HUES48 (cell line): Measurements from ENCODE around the gene GNAT1.
A peak's percentile ranks its signal among the peaks of the same experiment; 100 is the strongest.
"Not testable (repeated sequence)": the region's sequence is repeated elsewhere in the genome, so short reads cannot be mapped to it uniquely, and the experiment has no call there.

Experiments
- H3K27ac ChIP-seq: one replicate; pipeline ENCODE4 v1.7.0; 2013; ENCODE audit warnings: low read depth, low read length, inconsistent platforms
- H3K27me3 ChIP-seq: 2 replicates; pipeline ENCODE4 v1.6.1; 2013; ENCODE audit warnings: mild to moderate bottlenecking, low read length; ENCODE audit not compliant: control insufficient read depth, insufficient read depth
- H3K36me3 ChIP-seq: 2 replicates; pipeline ENCODE4 v1.6.1; 2013; ENCODE audit warnings: low read length; ENCODE audit not compliant: control insufficient read depth, insufficient read depth
- H3K4me1 ChIP-seq: 2 replicates; pipeline ENCODE4 v1.6.1; 2013; ENCODE audit warnings: mild to moderate bottlenecking, low read length; ENCODE audit not compliant: control insufficient read depth, insufficient read depth
- H3K4me3 ChIP-seq: 2 replicates; pipeline ENCODE4 v1.5.1; 2013; ENCODE audit warnings: mild to moderate bottlenecking, low read depth, low read length
- H3K9ac ChIP-seq: 2 replicates; pipeline ENCODE4 v1.6.1; 2013; ENCODE audit warnings: mild to moderate bottlenecking, low read depth, low read length, moderate library complexity
- H3K9me3 ChIP-seq: 2 replicates; pipeline ENCODE4 v1.6.1; 2013; ENCODE audit warnings: low read length; ENCODE audit not compliant: control insufficient read depth, insufficient read depth

GNAT1 gene

GRCh38 chr3:50226888-50227389 lies 35.5 kb downstream of the GNAT1 start:
- Histone ChIP-seq H3K27me3 (peaks cover 5% of the 10 kb centered on the region), H3K4me3 (peak overlapping the region; percentile 67), H3K27ac (no peak overlapping the region), H3K9ac (no peak overlapping the region), H3K4me1 (peaks cover 15% of the 10 kb centered on the region), H3K9me3 (no peaks in the 10 kb centered on the region), H3K36me3 (no peaks in the 10 kb centered on the region)

- Histone ChIP-seq H3K36me3 (no peaks in the 10 kb centered on the region), H3K27ac (peak overlapping the region; percentile 95), H3K27me3 (peaks cover 5% of the 10 kb centered on the region), H3K9ac (peak overlapping the region; percentile 83), H3K4me1 (peaks cover 15% of the 10 kb centered on the region), H3K9me3 (no peaks in the 10 kb centered on the region), H3K4me3 (peak overlapping the region; percentile 84)
Observed at GRCh38 chr3:50227390-50228183, 36.2 kb downstream of the GNAT1 start.

GRCh38 chr3:50228184-50228763 lies 36.9 kb downstream of the GNAT1 start:
- not testable (repeated sequence) for H3K36me3 ChIP-seq, H3K9me3 ChIP-seq, H3K27me3 ChIP-seq
- H3K9ac ChIP-seq = peak overlapping the region; percentile 83
- H3K27ac ChIP-seq = peak overlapping the region; percentile 95
- H3K4me1 ChIP-seq = peaks cover 15% of the 10 kb centered on the region
- H3K4me3 ChIP-seq = peak overlapping the region; percentile 84

- no peak overlapping the region for H3K27ac ChIP-seq
- no peak overlapping the region for H3K9ac ChIP-seq
- no peaks in the 10 kb centered on the region for H3K9me3 ChIP-seq
- no peaks in the 10 kb centered on the region for H3K36me3 ChIP-seq
- H3K4me3 ChIP-seq = no peak overlapping the region
- H3K4me1 ChIP-seq = peaks cover 15% of the 10 kb centered on the region
- H3K27me3 ChIP-seq = peaks cover 5% of the 10 kb centered on the region
Observed at GRCh38 chr3:50229490-50229889, 38.1 kb downstream of the GNAT1 start.

GRCh38 chr3:50230104-50230793 lies 38.8 kb downstream of the GNAT1 start:
- Histone ChIP-seq H3K9ac (no peak overlapping the region), H3K36me3 (no peaks in the 10 kb centered on the region), H3K27ac (no peak overlapping the region), H3K27me3 (peaks cover 5% of the 10 kb centered on the region), H3K9me3 (no peaks in the 10 kb centered on the region), H3K4me1 (peaks cover 15% of the 10 kb centered on the region), H3K4me3 (no peak overlapping the region)

GRCh38 chr3:50230794-50231125 lies 39.4 kb downstream of the GNAT1 start:
- no peak overlapping the region for H3K27ac ChIP-seq
- no peak overlapping the region for H3K9ac ChIP-seq
- peaks cover 5% of the 10 kb centered on the region for H3K27me3 ChIP-seq
- no peak overlapping the region for H3K4me3 ChIP-seq
- H3K36me3 ChIP-seq = no peaks in the 10 kb centered on the region
- peaks cover 15% of the 10 kb centered on the region for H3K4me1 ChIP-seq
- H3K9me3 ChIP-seq = no peaks in the 10 kb centered on the region

- H3K27ac ChIP-seq = no peak overlapping the region
- no peaks in the 10 kb centered on the region for H3K9me3 ChIP-seq
- peaks cover 15% of the 10 kb centered on the region for H3K4me1 ChIP-seq
- H3K27me3 ChIP-seq = peaks cover 5% of the 10 kb centered on the region
- no peaks in the 10 kb centered on the region for H3K36me3 ChIP-seq
- no peak overlapping the region for H3K9ac ChIP-seq
- H3K4me3 ChIP-seq = no peak overlapping the region
Observed at GRCh38 chr3:50231581-50231980, 40.2 kb downstream of the GNAT1 start.

GRCh38 chr3:50232303-50232702 lies 40.9 kb downstream of the GNAT1 start:
- Histone ChIP-seq H3K27me3 (no peaks in the 10 kb centered on the region), H3K4me3 (no peak overlapping the region), H3K4me1 (peaks cover 15% of the 10 kb centered on the region), H3K9me3 (no peaks in the 10 kb centered on the region), H3K9ac (no peak overlapping the region), H3K27ac (no peak overlapping the region), H3K36me3 (no peaks in the 10 kb centered on the region)

- Histone ChIP-seq H3K27ac (no peak overlapping the region), H3K4me3 (no peak overlapping the region), H3K9me3 (no peaks in the 10 kb centered on the region), H3K27me3 (no peaks in the 10 kb centered on the region), H3K9ac (no peak overlapping the region), H3K36me3 (no peaks in the 10 kb centered on the region), H3K4me1 (peaks cover 16% of the 10 kb centered on the region)
Observed at GRCh38 chr3:50233176-50233575, 41.8 kb downstream of the GNAT1 start.

- H3K36me3 ChIP-seq = no peaks in the 10 kb centered on the region
- H3K9ac ChIP-seq = peak within 1 kb of the TSS; percentile 72
- H3K27me3 ChIP-seq = no peaks in the 10 kb centered on the region
- no peaks in the 10 kb centered on the region for H3K9me3 ChIP-seq
- H3K4me3 ChIP-seq = peak within 1 kb of the TSS; percentile 91
- peak within 1 kb of the TSS; percentile 72 for H3K27ac ChIP-seq
- H3K4me1 ChIP-seq = peaks cover 26% of the 10 kb centered on the region
Observed at GRCh38 chr3:50235716-50236483, 44.5 kb downstream of the GNAT1 start, which contains the start of gene GNAI2. GNAI2 (plus strand) TSS chr3:50236204; CDS start chr3:50236336, 132 bp downstream.
